Measurements from ENCODE around the gene GSTA3. TPM values are rescaled to one million over a fixed set of nuclear protein-coding genes. Genes with fewer than 3 reads are reported as not detected.
"Not testable (repeated sequence)": the region's sequence is repeated elsewhere in the genome, so short reads cannot be mapped to it uniquely, and the experiment has no call there.

Gene GSTA3
- total and polyA plus RNA-seq, 2 donors (not counting 3 experiments of a cell fraction or from before 2014, with no cell fraction given): not detected

DNA sequence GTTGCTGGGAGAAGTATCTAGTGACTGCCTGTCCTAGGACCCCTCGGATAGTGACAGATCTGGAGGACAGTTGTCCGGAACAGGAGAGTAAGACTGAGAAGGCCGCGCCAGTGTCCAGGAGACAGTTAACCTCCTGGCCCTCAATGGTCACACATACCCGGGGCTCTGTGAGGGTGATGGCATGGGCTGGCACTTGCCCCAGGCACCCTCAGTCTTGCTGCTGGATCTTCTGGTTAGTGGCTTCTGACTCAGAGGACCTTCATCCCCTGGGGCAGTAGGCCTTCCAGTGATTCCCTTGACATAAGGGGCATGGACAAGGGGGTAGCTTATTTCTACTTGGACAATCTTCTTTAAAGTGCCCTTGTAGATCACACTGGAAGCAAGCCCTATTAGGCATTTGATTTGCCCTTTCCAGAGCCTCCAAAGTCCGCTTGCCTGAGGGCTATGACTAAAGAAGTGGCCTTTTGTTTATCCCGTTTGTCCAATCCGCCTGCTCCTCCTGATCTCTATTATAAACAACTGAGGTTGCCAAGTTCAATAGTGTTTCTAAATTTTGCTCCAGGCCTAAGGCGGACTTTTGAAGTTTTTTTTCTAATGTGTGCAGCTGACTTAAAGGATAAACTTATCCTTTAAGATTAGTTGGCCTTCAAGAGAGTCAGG, 8.7 kb upstream of the GSTA3 start:
- dilution Hi-C loops (cut with MboI; ENCODE audit: extremely low pct_ligation_motif_present, low sequenced_read_pairs); H3K79me2 ChIP-seq (ENCODE audit: control insufficient read depth, insufficient read depth, low read length); H3K4me2 ChIP-seq (ENCODE audit: insufficient read depth, low read length); DNase-seq (ENCODE audit: low read depth, low spot score); H3K4me3 ChIP-seq (replicated peaks in 1 of 3; ENCODE audit: insufficient read depth in 1 of 3, low read depth in 1 of 3, low read length in 3 of 3); BruUV-seq (replicated peaks); H3K27ac ChIP-seq (ENCODE audit: insufficient read depth, low read depth, low read length); H2AFZ ChIP-seq (ENCODE audit: low read depth, low read length); H3K27me3 ChIP-seq (ENCODE audit: control insufficient read depth in 2 of 2, insufficient read depth in 2 of 2, low read length in 2 of 2); CTCF ChIA-PET; FAIRE-seq; H3K9me3 ChIP-seq (replicated peaks; ENCODE audit: control insufficient read depth, insufficient read depth, low read length); H3K9me1 ChIP-seq (replicated peaks; ENCODE audit: control insufficient read depth, extremely low read depth, insufficient read depth, low read length); H3K9ac ChIP-seq (replicated peaks; ENCODE audit: extremely low read depth, insufficient read depth, low read length); POLR2A ChIA-PET; H4K20me1 ChIP-seq (replicated peaks; ENCODE audit: control insufficient read depth, extremely low read depth, insufficient read depth, low read length); intact Hi-C loops (cut with micrococcal nuclease); H3K4me1 ChIP-seq (ENCODE audit: control insufficient read depth, extremely low read depth, insufficient read depth, low read length); H3K36me3 ChIP-seq (ENCODE audit: control insufficient read depth in 2 of 2, extremely low read depth in 1 of 2, insufficient read depth in 2 of 2, low read length in 2 of 2): not testable (repeated sequence)

DNA sequence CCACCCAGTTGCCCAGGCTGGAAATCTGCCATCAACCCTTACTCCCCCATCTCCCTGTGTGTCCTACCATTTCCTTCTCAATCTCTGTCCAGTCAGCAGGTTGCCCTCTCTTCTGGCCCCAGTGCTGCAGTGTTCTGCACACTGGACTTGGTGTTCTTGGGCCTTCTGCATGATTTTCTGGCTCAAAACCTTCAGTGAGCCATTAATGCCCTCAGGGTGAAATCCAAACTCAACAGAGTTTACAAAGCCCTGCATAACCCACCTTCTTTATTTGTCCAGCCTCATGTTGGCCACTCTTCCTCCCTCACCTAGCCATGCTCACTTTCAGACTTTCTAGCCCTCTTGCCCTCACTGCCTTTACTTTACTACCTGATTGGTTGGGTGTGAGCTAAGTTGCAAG, 5.0 kb upstream of the GSTA3 start:
- no peak for TF ChIP-seq JUN (IDR thresholded peaks at IDR 0.05; ENCODE audit: borderline replicate concordance, insufficient read depth, insufficient read length, low read depth)
- TF ChIP-seq FOS (IDR thresholded peaks at IDR 0.05; ENCODE audit: borderline replicate concordance, insufficient read depth, low read length): no peak
- TF ChIP-seq POLR2AphosphoS5 (IDR thresholded peaks at IDR 0.05; ENCODE audit: insufficient read depth, low read depth, low read length): no peak
- H3K27ac ChIP-seq (ENCODE audit: insufficient read depth, low read depth, low read length): no peak overlapping the region
- no peaks in the 10 kb centered on the region for H3K79me2 ChIP-seq (ENCODE audit: control insufficient read depth, insufficient read depth, low read length)
- H4K20me1 ChIP-seq (replicated peaks; ENCODE audit: control insufficient read depth, extremely low read depth, insufficient read depth, low read length): no peaks in the 10 kb centered on the region
- H3K4me3 ChIP-seq (replicated peaks in 1 of 3; ENCODE audit: insufficient read depth in 1 of 3, low read depth in 1 of 3, low read length in 3 of 3): no peak overlapping the region
- intact Hi-C loops (cut with micrococcal nuclease): no loop called here
- H3K9me3 ChIP-seq (replicated peaks; ENCODE audit: control insufficient read depth, insufficient read depth, low read length): no peaks in the 10 kb centered on the region
- no peaks in the 10 kb centered on the region for H3K4me1 ChIP-seq (ENCODE audit: control insufficient read depth, extremely low read depth, insufficient read depth, low read length)
- no TSS peak for BruUV-seq (replicated peaks)
- no peak for FAIRE-seq
- DNase-seq (ENCODE audit: low read depth, low spot score): no peak
- no peaks in the 10 kb centered on the region for H3K9me1 ChIP-seq (replicated peaks; ENCODE audit: control insufficient read depth, extremely low read depth, insufficient read depth, low read length)
- no peak overlapping the region for H2AFZ ChIP-seq (ENCODE audit: low read depth, low read length)
- dilution Hi-C loops (cut with MboI; ENCODE audit: extremely low pct_ligation_motif_present, low sequenced_read_pairs): no loop called here
- H3K9ac ChIP-seq (replicated peaks; ENCODE audit: extremely low read depth, insufficient read depth, low read length): no peak overlapping the region
- POLR2A ChIA-PET: no interaction called here
- no peak overlapping the region for H3K4me2 ChIP-seq (ENCODE audit: insufficient read depth, low read length)
- no peaks in the 10 kb centered on the region for H3K36me3 ChIP-seq (ENCODE audit: control insufficient read depth in 2 of 2, extremely low read depth in 1 of 2, insufficient read depth in 2 of 2, low read length in 2 of 2)
- no peaks in the 10 kb centered on the region for H3K27me3 ChIP-seq (ENCODE audit: control insufficient read depth in 2 of 2, insufficient read depth in 2 of 2, low read length in 2 of 2)
- CTCF ChIA-PET: no interaction called here
